ENCODE results near the gene CCT7. TPM values are rescaled to one million over a fixed set of nuclear protein-coding genes. Genes with fewer than 3 reads are reported as not detected.
A peak's percentile ranks its signal among the peaks of the same experiment; 100 is the strongest.
"Not testable (repeated sequence)": the region's sequence is repeated elsewhere in the genome, so short reads cannot be mapped to it uniquely, and the experiment has no call there.

CCT7 gene
- total and polyA plus RNA-seq, 12 donors: 120 to 581 (median 294) TPM

DNA sequence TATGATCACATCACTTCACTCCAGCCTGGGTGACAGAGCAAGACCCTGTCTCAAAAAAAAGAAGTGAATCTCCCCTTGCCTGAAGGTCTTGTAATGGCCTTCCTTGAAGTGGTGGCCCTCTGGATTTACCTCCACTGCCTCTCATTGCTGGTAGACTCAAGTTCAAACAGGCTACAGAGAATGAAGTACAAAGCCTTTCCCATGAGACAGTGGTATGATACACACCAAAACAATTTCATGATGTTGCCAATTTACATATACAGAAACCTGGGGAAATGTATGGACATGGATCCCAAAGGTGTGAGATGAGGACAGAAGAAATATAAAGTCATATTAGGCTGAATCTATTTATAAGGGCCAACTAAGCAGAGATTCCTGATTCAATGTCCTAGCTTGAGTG, 36.5 kb upstream of the CCT7 start:
- DNase-seq: no peak
- no peaks in the 10 kb centered on the region for H3K9me3 ChIP-seq (replicated peaks in 1 of 3)
- peaks cover 27% of the 10 kb centered on the region for H3K27me3 ChIP-seq

DNA sequence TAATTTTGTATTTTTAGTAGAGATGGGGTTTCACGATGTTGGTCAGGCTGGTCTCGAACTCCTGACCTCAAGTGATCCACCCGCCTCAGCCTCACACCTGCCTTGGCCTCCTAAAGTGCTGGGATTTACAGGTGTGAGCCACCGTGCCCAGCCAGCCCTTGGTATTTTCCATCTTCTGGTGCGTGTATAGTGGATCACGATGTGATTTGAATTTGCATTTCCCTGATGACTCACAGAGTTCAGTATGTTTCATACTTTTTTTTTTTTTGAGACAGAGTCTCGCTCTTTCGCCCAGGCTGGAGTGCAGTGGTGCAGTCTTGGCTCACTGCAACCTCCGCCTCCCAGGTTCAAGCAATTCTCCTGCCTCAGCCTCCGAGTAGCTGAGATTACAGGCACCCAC, 33.8 kb upstream of the CCT7 start:
- H3K36me3 ChIP-seq (replicated peaks in 1 of 2); H3K9me3 ChIP-seq (replicated peaks in 1 of 3); H3K4me3 ChIP-seq; DNase-seq; H3K27ac ChIP-seq; intact Hi-C loops (cut with DNase I): not testable (repeated sequence)
- peaks cover 7 to 14% of the 10 kb centered on the region in 2 donors for H3K4me1 ChIP-seq (replicated peaks in 1 of 2)
- WGBS, 4 donors: 76 to 83% (median 79%) methylated on average over 10 of the region's 10 CpGs
- peaks cover 42% of the 10 kb centered on the region for H3K27me3 ChIP-seq

More for the DNA sequence above, 36.5 kb upstream of the CCT7 start:
- Histone ChIP-seq H3K4me3 (no peak overlapping the region), H3K4me1 (replicated peaks in 1 of 2) (peaks cover 6 to 8% of the 10 kb centered on the region in 2 donors), H3K36me3 (replicated peaks in 1 of 2) (no peaks in the 10 kb centered on the region), H3K27ac (no peak overlapping the region)
- intact Hi-C loops (cut with DNase I): no loop called here
- TF ChIP-seq, protein P1, sequence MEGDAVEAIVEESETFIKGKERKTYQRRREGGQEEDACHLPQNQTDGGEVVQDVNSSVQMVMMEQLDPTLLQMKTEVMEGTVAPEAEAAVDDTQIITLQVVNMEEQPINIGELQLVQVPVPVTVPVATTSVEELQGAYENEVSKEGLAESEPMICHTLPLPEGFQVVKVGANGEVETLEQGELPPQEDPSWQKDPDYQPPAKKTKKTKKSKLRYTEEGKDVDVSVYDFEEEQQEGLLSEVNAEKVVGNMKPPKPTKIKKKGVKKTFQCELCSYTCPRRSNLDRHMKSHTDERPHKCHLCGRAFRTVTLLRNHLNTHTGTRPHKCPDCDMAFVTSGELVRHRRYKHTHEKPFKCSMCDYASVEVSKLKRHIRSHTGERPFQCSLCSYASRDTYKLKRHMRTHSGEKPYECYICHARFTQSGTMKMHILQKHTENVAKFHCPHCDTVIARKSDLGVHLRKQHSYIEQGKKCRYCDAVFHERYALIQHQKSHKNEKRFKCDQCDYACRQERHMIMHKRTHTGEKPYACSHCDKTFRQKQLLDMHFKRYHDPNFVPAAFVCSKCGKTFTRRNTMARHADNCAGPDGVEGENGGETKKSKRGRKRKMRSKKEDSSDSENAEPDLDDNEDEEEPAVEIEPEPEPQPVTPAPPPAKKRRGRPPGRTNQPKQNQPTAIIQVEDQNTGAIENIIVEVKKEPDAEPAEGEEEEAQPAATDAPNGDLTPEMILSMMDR (IDR thresholded peaks at IDR 0.05): no peak
- TF ChIP-seq POLR2A (IDR thresholded peaks at IDR 0.05): no peak

DNA sequence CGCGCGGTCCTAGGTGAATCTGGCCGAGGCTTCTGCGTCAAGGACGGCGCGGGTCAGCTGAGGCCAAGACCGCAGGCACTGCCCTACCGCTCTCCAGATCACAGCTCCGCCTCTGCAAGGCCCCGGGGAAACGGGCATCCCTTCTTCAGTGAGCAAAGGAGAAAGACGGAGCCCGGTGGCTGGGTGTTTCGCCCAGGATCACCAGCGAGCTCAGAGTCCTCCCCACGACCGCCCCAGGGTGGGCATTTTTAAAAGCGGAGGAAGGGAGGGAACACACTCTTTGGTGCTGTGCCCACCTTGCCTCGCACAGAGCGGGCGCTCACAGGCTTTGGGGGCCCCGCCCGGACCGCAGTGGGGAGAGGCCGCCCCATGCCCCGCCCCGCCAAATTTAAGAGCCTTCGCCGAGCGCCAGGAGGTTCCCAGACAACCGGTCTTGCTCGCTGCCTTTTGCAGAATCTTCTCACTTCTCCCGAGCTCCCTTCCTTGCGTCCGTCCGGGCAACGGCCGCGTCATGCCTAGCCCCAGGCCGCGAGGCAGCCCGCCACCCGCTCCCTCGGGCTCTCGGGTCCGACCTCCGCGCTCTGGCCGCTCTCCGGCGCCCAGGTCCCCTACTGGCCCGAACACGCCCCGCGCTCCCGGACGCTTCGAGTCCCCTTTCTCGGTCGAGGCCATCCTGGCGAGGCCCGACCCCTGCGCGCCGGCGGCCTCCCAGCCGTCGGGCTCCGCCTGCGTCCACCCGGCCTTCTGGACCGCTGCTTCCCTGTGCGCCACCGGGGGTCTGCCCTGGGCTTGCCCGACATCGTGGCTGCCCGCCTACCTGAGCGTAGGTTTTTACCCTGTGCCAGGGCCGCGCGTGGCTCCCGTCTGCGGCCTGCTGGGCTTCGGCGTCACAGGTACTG, 31.7 kb upstream of the CCT7 start, which contains the start of gene NOTO:
Gene NOTO (plus strand): TSS at position 419 of the 899 bp plus-strand sequence. CDS start 93 bp downstream, at position 512.
- no peaks in the 10 kb centered on the region for H3K9me3 ChIP-seq (replicated peaks in 1 of 3)
- H3K4me3 ChIP-seq: peak within 1 kb of the TSS in 1 of 4 donors; percentile 27
- DNase-seq: peak in 3 of 7 donors; percentile 35 to 41 (median 37)
- no peak within 1 kb of the TSS for H3K27ac ChIP-seq
- TF ChIP-seq POLR2A (IDR thresholded peaks at IDR 0.05): no peak
- TF ChIP-seq, protein P1 (IDR thresholded peaks at IDR 0.05): no peak
- WGBS, 4 donors: 1 to 12% (median 3%) methylated on average over 19 to 87 of the region's 87 CpGs
- H3K36me3 ChIP-seq (replicated peaks in 1 of 2): no peaks in the 10 kb centered on the region
- peaks cover 7 to 14% of the 10 kb centered on the region in 2 donors for H3K4me1 ChIP-seq (replicated peaks in 1 of 2)
- peaks cover 36% of the 10 kb centered on the region for H3K27me3 ChIP-seq
- intact Hi-C loops (cut with DNase I): no loop called here

DNA sequence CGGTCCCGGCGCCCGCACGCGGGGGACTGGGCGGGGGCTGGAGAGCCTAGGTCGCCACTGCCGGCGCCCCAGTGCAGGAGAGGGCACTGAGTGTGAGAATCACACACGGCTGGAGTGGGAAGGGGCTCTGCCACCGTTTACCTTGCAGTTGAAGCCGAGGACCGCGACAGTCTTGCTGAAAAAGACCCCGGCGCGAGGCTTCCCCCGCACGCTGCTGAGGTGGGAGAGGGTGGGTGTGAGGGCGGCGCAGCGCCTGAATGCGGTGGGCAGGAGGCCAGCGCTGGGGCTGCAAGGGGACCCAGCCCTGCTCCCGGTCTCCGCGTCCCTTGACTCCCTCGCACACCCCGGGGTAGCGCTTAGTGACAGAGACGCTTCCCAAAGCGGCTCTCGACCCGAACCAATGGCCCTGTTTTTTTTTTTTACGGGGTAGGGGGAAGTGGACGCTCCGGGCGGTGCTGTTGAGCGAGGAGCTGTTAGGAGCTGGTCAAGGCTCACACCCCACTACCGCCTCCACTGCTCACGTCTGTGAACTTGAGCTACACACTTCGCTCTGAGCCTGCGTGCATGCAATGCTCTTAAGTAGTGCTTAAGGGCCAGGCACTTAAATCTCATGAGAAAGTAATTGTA, 30.9 kb upstream of the CCT7 start:
- no peak for DNase-seq
- H3K4me3 ChIP-seq: peak overlapping the region in 1 of 4 donors; percentile 27
- H3K9me3 ChIP-seq (replicated peaks in 1 of 3): no peaks in the 10 kb centered on the region
- no peak overlapping the region for H3K27ac ChIP-seq
- peaks cover 36% of the 10 kb centered on the region for H3K27me3 ChIP-seq
- no peak for TF ChIP-seq POLR2A (IDR thresholded peaks at IDR 0.05)
- TF ChIP-seq, protein P1 (IDR thresholded peaks at IDR 0.05): no peak
- H3K36me3 ChIP-seq (replicated peaks in 1 of 2): no peaks in the 10 kb centered on the region
- 7 to 27% (median 9%) methylated on average over 2 to 44 of the region's 44 CpGs for whole genome bisulfite sequencing, 4 donors
- H3K4me1 ChIP-seq (replicated peaks in 1 of 2): peaks cover 7 to 14% of the 10 kb centered on the region in 2 donors
- intact Hi-C loops (cut with DNase I): no loop called here

All from adrenal gland (tissue), 12 donors.